22Rv1 (cell line): ENCODE data around the gene ALG1.

Experiments
- CTCF ChIP-seq: fragments of 450-650 bp; IDR thresholded peaks from 2 replicates; pipeline ENCODE4 v1.5.1; 2017; ENCODE audit warnings: mild to moderate bottlenecking
- ZFX ChIP-seq: fragments of 450-650 bp; IDR thresholded peaks from 2 replicates; pipeline ENCODE4 v1.6.1; 2017; ENCODE audit warnings: antibody characterized with exemption, borderline replicate concordance

- no peak for TF ChIP-seq CTCF
- TF ChIP-seq ZFX, result no peak
These were observed 11.5 kb upstream of the ALG1 start for GRCh38 chr16:5060073-5060641.
